Measurements from ENCODE around the gene TMC7.

DNA sequence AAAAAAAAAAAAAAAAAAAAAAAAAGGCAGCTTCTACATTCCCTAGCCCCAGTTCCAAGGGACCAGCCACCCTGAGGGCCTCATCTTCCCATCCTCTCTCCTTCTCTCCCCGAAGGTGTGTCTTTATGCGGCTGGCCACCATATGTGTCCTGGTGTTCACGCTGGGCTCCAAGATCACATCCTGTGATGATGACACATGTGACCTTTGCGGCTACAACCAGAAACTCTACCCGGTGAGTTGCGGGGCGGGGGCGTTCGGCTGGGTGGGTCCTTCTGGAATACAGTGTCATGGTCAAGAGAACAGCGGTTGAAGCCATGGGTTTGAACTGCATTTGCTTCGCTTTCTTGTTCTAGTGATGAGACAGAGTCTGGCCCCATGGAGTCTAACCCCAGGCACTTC is 61.0 kb downstream of the TMC7 start:
- no peak for TF ChIP-seq CTCF (IDR thresholded peaks at IDR 0.05)
- TF ChIP-seq POLR2A (IDR thresholded peaks at IDR 0.05): no peak

Measured in right lobe of liver (tissue), 4 donors.